SU-DHL-6 (cell line): ENCODE measurements around the gene TRIM24.
A peak's percentile ranks its signal among the peaks of the same experiment; 100 is the strongest.

Experiments
- H2AFZ ChIP-seq: fragments of 200-600 bp; sonication (generic); 2 replicates; pipeline ENCODE4 v1.6.1; 2014; ENCODE audit warnings: low read depth, mild to moderate bottlenecking, moderate library complexity, mixed read lengths, antibody characterized with exemption, low read length; ENCODE audit not compliant: severe bottlenecking
- H3F3A ChIP-seq: fragments of 200-600 bp; shearing (Covaris generic); 2 replicates; pipeline ENCODE4 v1.6.0; 2016; ENCODE audit warnings: antibody characterized with exemption, mild to moderate bottlenecking; ENCODE audit not compliant: insufficient read depth
- H3K27ac ChIP-seq: fragments of 200-600 bp; sonication (generic); 2 replicates; pipeline ENCODE4 v1.5.1; 2016; ENCODE audit warnings: low read depth, mild to moderate bottlenecking, low read length, moderate library complexity, mixed read lengths
- H3K27me3 ChIP-seq: fragments of 200-600 bp; sonication (generic), shearing (Covaris generic); 2 replicates; pipeline ENCODE4 v1.6.0; 2014; ENCODE audit warnings: mild to moderate bottlenecking, low read length
- H3K36me3 ChIP-seq: fragments of 200-600 bp; sonication (generic); 2 replicates; pipeline ENCODE4 v1.6.1; 2014; ENCODE audit warnings: mild to moderate bottlenecking, low read length, mixed read lengths
- H3K4me2 ChIP-seq: fragments of 300-600, 200-600 bp; shearing (Covaris generic), sonication (generic); 2 replicates; pipeline ENCODE4 v1.6.0; 2014; ENCODE audit warnings: low read length, low read depth, mild to moderate bottlenecking; ENCODE audit not compliant: poor library complexity, severe bottlenecking
- H3K4me3 ChIP-seq: fragments of 200-600 bp; sonication (generic); 2 replicates; pipeline ENCODE4 v1.5.1; 2014; ENCODE audit warnings: antibody characterized with exemption, low read length, mild to moderate bottlenecking, mixed read lengths; ENCODE audit not compliant: insufficient read depth, poor library complexity, severe bottlenecking
- H3K79me2 ChIP-seq: fragments of 200-600 bp; sonication (generic); 2 replicates; pipeline ENCODE4 v1.6.1; 2014; ENCODE audit warnings: mild to moderate bottlenecking, low read length, moderate library complexity; ENCODE audit not compliant: insufficient read depth
- H3K9ac ChIP-seq: fragments of 200-600 bp; sonication (generic); 2 replicates; pipeline ENCODE4 v1.7.0; 2014; ENCODE audit warnings: mild to moderate bottlenecking, low read length
- H3K9me2 ChIP-seq: fragments of 200-600 bp; sonication (generic); replicated peaks from 2 replicates; pipeline ENCODE4 v1.6.1; 2014; ENCODE audit warnings: low read length; ENCODE audit not compliant: insufficient read depth
- H3K9me3 ChIP-seq: fragments of 200-600 bp; sonication (generic); 2 replicates; pipeline ENCODE4 v1.6.1; 2014; ENCODE audit warnings: low read length, mixed read lengths; ENCODE audit not compliant: insufficient read depth
- H4K20me1 ChIP-seq: fragments of 200-600 bp; sonication (generic); 2 replicates; pipeline ENCODE4 v1.6.1; 2014; ENCODE audit warnings: low read depth, mild to moderate bottlenecking, antibody characterized with exemption, low read length, moderate library complexity, mixed read lengths
- CTCF ChIP-seq: fragments of 200-600 bp; sonication (generic); IDR thresholded peaks from one replicate; pipeline ENCODE4 v1.5.1; 2017; ENCODE audit warnings: antibody characterized with exemption, mild to moderate bottlenecking, low read length, moderate library complexity; ENCODE audit not compliant: insufficient read depth, poor library complexity, severe bottlenecking
- EZH2phosphoT487 ChIP-seq: fragments of 200-600 bp; sonication (generic), shearing (Covaris generic); conservative IDR thresholded peaks from 2 replicates; pipeline ENCODE4 v1.6.1; 2018; ENCODE audit warnings: mild to moderate bottlenecking, antibody characterized with exemption, low read length, moderate library complexity, mixed read lengths

Gene TRIM24

GRCh38 chr7:138556771-138557484 lies 96.9 kb downstream of the TRIM24 start:
- H3K9me3 ChIP-seq = peaks cover 31% of the 10 kb centered on the region
- no peaks in the 10 kb centered on the region for H3K27me3 ChIP-seq
- H2AFZ ChIP-seq = no peak overlapping the region
- H3K36me3 ChIP-seq = peaks cover 69% of the 10 kb centered on the region
- H3F3A ChIP-seq = no peaks in the 10 kb centered on the region
- no peaks in the 10 kb centered on the region for H3K9me2 ChIP-seq
- no peak overlapping the region for H3K4me2 ChIP-seq
- no peaks in the 10 kb centered on the region for H3K79me2 ChIP-seq
- H4K20me1 ChIP-seq = no peaks in the 10 kb centered on the region
- H3K9ac ChIP-seq = no peak overlapping the region
- no peak overlapping the region for H3K27ac ChIP-seq
- no peak for TF ChIP-seq EZH2phosphoT487
- TF ChIP-seq CTCF = no peak
- peak overlapping the region; percentile 11 for H3K4me3 ChIP-seq

GRCh38 chr7:138559448-138559847 lies 99.4 kb downstream of the TRIM24 start:
- H3K27me3 ChIP-seq = no peaks in the 10 kb centered on the region
- no peaks in the 10 kb centered on the region for H3K79me2 ChIP-seq
- H3K9me3 ChIP-seq = peaks cover 31% of the 10 kb centered on the region
- no peak overlapping the region for H3K9ac ChIP-seq
- no peaks in the 10 kb centered on the region for H3F3A ChIP-seq
- no peak overlapping the region for H2AFZ ChIP-seq
- H3K36me3 ChIP-seq = peaks cover 63% of the 10 kb centered on the region
- TF ChIP-seq CTCF (no peak), EZH2phosphoT487 (no peak)
- H3K4me3 ChIP-seq = no peak overlapping the region
- no peak overlapping the region for H3K4me2 ChIP-seq
- no peaks in the 10 kb centered on the region for H3K9me2 ChIP-seq
- no peak overlapping the region for H3K27ac ChIP-seq
- no peaks in the 10 kb centered on the region for H4K20me1 ChIP-seq

- Histone ChIP-seq H3K9me3 (peaks cover 16% of the 10 kb centered on the region), H2AFZ (no peak overlapping the region), H4K20me1 (no peaks in the 10 kb centered on the region), H3K36me3 (peaks cover 51% of the 10 kb centered on the region), H3K9me2 (no peaks in the 10 kb centered on the region), H3K4me2 (no peak overlapping the region), H3K27me3 (no peaks in the 10 kb centered on the region), H3K9ac (no peak overlapping the region), H3K79me2 (no peaks in the 10 kb centered on the region), H3K4me3 (no peak overlapping the region), H3K27ac (no peak overlapping the region), H3F3A (no peaks in the 10 kb centered on the region)
- TF ChIP-seq CTCF (no peak), EZH2phosphoT487 (no peak)
Measured at GRCh38 chr7:138563808-138564207, 103.7 kb downstream of the TRIM24 start.
